GM19372 (cell line): ENCODE measurements around the gene NPTXR.
"Not testable (repeated sequence)": the region's sequence is repeated elsewhere in the genome, so short reads cannot be mapped to it uniquely, and the experiment has no call there.

Experiments used
- ATAC-seq: cut with Tn5 transposase; IDR thresholded peaks from one replicate; pipeline ENCODE4 v1.9.1; 2021; ENCODE audit warnings: mild to moderate bottlenecking, low read depth, moderate library complexity; ENCODE audit not compliant: unreplicated experiment

The NPTXR gene

DNA sequence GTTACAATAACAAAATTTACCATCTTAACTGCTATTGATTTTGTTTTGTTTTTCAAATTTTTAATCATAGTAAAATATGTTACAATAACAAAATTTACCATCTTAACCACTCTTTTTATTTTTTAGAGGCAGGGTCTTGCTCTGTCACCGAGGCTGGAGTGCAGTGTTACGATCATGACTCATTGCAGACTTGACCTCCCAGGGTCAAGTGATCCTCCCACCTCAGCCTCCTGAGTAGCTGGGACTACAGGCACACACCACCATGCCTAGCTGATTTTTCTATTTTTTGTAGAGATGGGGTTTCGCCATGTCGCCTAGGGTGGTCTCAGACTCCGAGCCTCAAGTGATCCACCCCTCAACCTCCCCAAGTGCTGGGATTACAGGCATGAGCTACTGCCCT, 10.1 kb upstream of the NPTXR start:
- not testable (repeated sequence) for ATAC-seq

DNA sequence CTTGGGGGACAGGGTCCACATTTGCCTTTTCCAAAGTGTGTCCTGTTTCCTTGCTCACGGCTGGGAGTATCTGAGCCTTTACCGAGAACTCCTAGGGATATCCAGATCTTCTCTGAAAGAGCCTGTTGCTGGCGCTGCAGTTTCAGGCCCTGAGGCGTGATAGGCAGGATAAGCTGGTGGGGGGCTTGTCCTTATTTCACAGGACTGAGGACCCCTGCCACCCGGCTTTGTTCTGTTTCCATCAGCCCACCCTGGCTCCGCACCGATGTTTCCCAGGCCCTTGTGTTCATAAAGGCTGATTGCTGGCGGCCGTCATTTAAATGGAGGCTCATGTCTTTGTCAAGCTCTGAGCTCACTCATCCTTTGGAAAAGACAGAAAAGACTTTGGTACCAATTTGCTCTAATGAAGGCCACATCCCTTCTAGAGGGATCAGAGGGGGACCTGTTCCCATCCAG, 9.4 kb upstream of the NPTXR start:
- no peak for ATAC-seq

DNA sequence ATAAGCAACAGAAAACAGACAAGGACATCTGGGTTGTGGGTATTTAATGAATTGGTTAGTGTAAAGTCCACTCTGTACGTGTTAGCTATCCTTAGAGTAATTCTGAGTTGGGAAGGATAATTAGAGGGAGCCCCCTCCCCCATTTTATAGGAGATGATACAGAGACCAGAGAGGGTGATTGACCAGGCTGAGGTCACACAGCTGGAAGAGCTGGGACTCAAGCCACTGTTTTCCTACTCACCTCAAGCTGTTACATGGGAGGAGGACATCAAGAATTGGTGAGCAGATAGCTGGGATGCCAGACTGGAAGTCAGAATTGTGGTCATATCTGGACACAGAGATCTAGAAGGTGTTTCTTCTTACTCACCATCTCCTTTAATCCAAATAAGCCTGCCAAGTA, 8.7 kb upstream of the NPTXR start:
- ATAC-seq = no peak

DNA sequence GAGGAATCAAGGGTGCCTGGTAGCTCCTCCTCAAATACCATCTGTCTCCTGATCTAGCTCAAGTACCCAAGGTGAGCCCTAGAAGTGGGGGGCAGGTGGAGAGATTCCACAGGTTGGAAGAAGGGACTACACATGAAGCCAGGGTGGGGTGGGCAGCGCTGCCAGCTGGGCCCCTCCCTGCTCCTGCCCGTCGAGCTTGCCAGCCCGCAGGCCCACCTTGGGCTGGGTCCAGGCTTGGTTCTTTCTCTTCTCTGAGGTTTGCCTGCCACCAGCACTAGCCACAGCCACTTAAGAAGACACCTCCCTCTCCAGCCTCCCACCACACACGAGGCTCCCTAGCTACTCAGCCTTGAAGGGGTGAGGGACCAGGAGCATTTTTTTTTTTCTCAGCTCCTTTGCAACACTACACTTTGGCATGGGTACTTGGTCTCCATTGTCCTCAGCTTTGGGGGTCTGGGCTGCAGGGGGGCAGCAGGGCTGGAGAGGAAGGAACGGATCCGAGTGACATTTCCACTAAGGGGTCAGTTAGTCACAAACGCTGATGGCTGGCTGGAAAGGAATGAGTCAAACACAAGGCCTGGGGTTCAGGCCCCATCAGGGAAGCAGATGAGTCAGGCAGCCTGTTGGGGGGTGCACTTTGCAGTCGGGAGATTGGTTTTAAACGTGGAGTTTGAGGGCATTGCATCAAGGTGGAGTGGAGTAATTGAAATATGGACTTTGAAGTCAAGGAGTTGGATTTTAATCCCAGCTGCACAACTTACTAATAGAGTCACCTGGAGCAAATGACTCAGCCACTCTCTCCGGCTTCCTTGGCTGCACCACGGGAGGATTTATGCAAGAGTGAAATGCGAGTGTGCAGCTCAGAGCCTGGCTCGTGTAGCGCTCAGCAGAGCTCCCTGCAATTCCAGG, 7.4 kb upstream of the NPTXR start:
- ATAC-seq = no peak

DNA sequence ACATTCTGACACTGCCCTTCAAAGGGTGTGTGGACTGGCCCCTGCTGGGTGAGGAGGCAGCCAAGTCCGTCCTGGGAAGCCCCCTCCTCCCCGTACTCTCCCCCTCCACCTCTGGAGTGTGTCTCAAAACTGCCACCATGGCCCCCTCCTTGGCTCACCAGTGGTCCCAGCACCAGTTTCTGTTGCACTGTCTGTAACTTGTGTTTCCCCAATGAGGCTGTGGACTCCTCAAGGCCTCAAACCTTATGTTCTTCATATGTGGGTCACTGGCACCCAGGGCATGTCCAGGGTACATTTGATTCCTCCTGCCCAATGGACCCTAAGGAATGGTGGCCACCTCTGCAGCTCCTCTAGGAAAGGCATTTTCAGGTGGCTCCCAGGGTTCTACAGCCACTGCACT, 6.6 kb upstream of the NPTXR start:
- no peak for ATAC-seq

DNA sequence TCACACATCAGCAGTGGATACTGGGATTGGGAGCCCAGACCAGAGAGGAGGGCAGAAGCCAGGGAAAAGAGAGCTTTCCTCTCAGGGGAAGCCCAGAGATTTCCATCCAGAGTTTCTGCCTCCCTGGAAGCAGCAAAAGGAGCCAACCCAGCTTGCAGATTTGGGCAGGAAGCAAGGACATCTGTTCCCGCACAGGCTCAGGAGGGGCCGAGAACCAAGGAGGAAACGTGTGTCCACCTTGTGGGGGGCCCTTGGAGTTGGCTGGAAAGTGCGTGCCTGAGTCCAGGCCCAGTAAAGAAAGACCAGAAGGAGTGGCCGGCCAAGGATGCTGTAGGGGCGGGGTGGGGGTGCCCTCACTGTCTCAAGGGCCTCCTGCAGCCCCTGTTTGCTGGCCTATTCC, 6.0 kb upstream of the NPTXR start:
- ATAC-seq = no peak

DNA sequence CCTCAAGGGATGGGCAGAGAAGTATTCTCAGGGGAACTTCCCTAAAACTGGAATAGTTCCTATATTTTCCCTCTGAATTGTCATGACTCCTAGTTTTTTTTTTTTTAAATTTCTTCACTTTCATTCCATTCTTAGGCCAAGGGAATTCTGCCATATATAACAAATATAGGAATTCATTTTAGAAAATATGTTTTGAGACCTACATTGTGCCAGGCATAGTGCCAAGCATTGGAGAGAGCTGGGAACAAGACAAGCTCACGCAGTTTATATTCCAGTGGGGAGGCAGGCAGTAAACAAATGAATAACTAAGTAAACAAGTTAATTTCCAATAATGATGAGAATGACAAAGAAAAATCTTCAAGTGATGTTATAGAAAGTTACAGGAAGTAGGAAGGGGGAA, 2.6 kb upstream of the NPTXR start:
- ATAC-seq = no peak

DNA sequence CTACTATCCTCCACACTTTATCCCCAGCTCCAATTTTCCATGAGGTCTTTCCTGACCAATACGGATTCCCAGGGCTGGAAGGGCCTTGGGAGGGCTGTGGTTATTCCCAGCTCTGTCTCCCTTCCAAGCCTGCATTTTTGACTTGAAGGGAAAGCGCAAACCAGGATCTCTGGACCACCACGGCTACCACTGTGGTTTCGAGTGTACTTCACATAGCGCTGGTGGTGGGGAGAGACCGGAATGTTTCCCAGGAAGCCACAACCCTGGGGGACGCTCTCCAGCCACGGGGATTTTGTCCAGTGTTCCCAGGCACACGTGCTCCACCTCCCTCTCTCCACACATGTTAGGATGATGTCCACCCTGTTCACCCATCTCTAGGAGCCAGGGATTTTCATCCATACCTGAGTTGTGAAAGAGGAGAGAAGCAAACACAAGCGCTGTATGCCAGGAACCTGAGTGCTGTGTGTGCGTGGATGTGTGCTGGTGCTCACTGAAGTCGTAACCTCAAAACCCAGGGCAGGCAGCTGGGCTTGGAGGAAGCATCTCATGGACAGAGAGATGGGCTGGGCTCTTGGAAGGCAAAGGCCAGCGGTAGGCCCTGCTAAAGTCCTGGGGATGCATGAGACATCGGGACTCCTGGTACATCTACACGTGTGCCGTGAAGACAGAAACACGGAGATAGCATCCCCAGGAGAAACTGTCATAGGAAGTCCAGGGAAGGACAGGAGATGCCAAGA, 1.3 kb upstream of the NPTXR start:
- ATAC-seq = no peak

DNA sequence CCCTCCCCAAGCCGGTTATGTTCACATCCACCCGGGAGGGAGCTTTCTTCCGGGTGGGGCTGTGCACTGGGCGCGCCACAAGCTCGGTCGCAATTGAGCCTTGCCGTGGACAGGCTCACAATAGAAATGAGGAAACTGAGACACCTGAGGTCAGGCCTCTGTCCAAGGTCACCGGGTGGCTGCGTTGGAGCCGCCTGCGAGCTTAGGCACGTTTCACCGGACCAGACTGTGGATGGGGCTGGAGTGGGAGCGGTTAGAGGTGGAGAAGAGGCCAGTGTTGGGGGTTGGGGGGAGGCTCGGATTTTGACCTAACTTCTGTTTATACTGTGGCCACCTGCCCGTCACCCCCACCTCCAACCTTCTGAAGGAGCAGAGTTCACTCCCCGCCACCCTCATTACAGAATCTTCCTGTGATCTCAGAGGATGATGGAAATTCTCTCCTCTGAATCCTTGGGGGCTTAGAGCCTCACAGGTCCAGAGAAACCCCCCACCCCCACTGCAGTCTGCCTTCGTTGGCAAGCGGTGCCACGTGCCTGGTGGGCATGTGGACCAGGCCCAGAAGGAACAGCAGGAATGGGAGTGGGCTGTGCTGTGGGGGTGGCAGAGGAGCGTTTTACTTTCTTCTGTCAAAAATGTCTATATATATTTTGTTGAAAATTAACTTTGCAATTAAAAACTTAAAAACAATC, 631 bp upstream of the NPTXR start:
- no peak for ATAC-seq

DNA sequence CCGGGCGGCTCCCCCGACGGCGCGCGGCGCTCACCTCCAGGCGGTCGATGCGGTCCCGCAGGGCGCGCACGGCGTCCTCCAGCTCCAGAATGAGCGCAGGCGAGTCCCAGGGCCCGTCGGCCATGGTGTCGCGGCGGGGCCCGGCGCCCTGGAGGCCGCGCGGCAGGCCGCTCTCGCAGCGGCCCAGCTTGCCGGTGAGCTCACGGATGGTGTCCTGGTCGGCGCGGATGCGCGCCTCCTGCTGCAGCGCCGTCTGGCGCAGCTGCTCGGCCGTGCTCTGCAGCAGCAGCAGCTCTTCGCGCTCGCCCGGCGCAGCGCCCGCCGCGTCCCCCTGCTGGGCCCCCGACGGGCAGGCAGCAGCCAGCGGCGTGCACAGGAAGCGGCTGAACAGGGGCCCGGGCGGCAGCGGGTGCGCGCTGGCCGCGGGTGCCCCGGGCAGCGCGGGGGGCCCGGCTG, 599 bp downstream of the NPTXR start:
- no peak for ATAC-seq

DNA sequence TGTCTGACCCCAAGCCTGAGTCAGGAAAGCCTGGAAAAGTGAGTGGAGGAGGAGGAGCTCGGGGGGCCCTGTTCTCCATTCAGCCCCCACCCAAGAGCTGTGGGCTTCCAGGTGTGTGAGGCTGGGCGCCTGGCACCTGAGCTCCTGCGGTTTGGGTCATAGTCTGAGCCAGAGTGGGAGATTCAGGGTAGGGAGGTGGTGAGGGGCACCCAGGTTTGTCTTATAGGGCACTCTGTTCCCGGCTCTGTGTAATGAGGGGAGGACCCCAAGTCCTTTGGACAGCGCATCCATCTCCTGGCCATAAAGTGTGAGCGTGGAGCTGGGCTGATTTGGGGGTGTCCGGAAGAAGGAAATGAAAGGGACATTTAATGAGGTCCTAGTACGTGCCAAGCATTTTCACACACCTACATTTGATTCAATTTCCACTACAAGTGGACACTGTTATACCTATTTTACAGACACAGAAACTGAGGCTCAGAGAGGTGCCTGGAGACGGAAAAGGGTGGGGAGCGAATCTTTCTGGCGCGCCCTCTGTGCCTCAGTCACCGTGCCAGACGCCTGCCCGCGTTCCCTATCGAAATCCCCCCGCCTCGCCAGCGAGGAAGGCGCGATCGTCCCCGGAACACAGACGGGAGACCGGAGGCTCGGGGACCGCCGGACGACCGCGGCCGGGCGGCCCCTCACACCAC, 1.2 kb downstream of the NPTXR start:
- ATAC-seq = no peak

DNA sequence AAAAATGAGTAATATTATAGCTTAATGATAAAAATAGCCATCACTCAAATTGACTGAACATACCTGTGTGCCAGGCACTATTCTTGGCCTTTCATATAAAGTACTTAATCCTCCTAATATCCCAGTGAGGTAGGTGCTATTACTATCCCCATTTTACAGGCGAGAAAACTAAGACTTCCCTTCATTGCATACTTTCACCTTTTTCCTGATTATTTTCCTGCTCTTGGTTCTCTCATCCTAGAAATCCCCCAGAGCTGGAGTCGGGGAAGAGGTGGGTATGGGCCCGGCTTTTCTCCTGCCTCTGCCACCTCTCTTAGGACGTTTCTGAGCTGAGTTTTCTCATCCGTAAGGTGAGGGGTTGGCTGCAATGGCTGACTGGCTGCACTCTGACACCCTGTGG, 2.2 kb downstream of the NPTXR start:
- no peak for ATAC-seq

DNA sequence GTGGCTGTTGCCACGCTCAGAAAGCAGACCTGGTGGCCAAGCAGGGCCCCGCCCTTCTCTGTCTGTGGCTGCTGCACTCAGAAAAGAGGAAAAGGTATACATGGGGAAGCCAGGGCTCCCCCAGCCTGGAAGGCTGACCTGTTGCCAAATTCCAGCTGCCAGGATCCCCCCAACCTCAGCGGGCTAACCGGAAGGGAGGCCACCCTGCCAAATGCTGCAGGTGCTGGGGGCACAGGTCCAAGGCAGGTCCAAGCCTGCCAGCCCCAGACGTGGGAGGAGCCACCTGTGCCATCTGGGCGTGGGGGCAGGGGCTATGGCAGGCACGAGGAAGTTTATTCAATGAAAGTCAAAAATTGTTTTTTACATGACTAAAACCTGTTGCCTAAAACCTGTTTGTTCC, 2.6 kb downstream of the NPTXR start:
- ATAC-seq = no peak

DNA sequence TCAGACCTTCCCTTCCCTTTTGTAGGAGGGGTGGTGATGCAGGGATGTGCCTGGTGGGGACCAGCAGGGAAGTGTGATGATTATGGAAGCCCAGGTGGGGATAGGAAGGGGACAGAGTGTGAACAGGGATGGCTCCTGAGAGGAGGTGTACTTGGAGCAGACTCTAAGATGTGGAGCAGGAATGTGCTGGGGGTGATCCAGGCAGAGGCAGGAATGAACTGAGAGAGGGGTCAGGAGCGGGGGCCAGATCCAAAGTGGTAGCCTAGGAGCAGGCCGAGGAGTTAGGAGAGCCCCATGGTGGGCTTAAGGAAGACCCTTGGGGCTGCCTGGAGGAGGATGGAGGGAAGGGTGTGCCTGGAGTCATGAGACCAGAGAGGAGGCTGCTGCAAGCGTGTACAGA, 3.7 kb downstream of the NPTXR start:
- no peak for ATAC-seq

DNA sequence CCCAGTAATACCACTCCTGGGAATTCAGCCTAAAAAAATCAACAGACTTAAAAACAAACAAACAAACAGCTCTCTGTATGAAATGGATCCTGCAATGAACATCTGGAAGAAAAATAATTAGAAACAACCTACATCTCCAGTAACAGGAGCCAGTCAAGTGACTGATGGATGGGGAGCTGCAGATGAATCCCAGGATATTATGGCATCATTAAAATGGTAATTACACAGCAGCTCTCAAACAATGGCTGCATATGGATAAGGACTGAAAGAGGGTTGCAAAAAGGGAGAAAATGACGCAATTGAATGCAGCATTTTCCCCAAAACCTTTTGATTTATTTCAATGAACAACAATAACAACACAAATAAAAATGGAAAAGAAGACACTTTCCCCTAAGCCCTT, 4.1 kb downstream of the NPTXR start:
- ATAC-seq = no peak

DNA sequence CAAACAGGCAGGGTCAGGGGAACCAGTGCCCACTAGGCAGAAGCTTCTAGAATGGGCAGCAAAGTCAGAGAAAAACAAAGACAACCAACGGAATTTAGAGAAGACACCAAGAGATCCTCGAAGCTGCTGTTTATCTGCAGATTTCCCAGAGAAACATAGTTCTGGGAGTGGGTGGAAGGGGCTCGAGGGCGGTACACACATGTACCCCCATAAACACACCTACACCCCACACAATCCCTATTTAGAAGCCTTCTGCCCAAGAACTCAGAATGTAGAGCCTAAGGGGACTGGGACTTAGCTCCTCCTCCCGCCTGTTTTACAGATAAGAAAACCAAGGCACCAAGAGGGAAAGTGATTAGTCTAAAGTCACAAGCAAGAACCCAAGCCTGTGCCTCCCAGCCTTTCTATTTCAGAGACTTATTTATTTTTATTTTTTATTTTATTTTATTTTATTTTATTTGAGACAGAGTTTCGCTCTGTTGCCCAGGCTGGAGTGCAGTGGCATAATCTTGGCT, 6.4 kb downstream of the NPTXR start:
- no peak for ATAC-seq

DNA sequence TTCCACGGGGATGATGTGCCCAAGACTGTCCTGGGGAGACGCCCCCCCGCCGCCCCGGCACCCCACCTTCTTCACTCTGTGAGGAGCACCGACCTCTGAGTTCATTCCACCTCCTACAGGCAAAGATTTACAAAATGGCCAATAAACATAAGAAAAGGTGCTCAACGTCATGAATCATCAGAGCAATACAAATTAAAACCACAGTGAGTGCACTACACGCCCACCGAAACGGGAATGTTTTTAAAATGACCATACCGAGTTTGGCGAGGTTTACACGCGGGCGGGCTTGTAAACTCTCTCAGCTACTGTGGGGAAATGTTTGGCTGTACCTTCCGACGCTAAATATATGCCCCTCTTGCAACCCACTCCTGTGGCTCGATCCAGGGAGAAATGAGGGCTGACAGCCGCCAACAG, 7.9 kb downstream of the NPTXR start:
- no peak for ATAC-seq

DNA sequence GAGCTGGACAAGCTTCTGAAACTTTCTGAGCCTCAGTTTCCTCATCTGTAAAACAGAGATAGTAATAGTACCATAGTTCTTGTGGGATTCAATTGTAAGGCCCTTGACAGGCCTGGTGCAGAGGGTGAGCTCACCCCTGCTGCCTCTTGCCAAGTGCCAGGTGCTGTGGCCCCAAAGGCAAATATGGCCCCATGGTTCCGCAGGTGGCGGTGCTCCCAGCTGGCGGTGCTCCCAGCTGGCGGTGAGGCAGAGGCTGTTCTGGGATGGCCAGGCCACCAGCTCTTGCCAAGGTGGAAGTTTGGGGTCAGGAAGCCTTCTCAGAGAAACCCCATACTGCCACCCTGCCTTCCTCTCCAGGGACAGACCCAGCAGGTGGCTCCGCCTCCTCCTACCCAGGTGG, 8.8 kb downstream of the NPTXR start:
- no peak for ATAC-seq

DNA sequence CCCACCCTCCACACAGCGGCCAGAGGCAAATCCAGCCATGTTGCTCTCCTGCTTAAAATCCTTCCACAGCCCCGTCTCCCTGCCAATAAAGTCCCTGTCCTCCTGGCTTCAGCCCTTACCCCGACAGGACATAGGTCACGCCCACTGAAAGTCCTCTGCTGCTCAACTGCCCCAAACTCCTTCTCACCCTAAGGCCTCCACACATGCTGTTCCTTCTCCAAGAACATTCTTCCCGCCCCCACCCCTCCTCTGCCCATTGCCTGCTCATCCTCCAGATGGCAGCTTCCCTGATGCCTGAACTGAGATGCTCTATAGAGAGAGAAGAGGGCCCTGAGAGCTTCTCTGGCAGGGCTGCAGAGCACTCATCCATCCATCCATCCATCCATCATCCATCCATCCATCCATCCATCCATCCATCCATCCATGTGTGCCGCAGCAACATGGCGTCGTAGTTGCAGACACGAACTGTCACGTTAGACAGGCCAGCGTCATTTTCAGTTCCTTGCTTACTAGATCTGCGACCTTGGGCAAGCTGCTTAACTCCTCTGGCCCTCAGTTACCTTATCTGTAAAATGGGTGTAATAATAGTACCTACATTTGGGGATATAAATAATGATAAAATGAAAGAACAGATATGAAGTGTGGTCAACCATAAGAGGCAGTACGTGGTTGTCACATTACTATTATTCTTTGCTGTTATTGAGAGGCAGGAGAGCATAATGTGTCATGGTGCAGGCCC, 9.4 kb downstream of the NPTXR start:
- ATAC-seq = no peak

DNA sequence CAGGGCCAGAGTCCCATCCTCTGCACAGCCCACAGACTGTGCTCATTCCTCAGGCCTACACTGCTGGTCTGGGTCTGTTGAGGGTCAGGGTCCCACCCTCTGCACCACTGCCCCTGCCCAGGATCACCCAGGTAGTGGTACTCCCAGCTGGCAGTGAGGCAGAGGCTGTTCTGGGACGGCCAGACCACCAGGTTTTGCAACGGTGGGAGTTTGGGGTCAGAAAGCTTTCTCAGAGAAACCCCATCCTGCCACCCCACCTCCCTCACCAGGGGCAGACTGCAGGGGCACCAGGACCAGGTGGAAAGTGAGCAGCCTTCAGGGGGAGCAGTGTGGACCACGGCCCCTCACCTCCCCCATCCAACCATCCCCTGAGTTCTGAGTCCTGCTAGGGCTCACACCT, 10.8 kb downstream of the NPTXR start:
- ATAC-seq = no peak
